Spleen (tissue), 11 donors: ENCODE results near the gene MPP1. TPM values are rescaled to one million over a fixed set of nuclear protein-coding genes. Genes with fewer than 3 reads are reported as not detected.

Experiments used
- DNase-seq: peaks from one replicate; pipeline ENCODE4 v3.0.0-alpha.2; 2020
- H3K27ac ChIP-seq, 8 donors: fragments of 200-600 bp; sonication (generic) in 7 of 8; 1 replicate in 4 of 8; 2 replicates in 4 of 8; pipeline versions ENCODE4 v1.5.0 to v1.8.0; 2016 to 2021; ENCODE audit warnings: inconsistent platforms in 4 of 8, mild to moderate bottlenecking in 4 of 8, moderate library complexity in 1 of 8
- H3K27me3 ChIP-seq, 7 donors: fragments of 200-600 bp; sonication (generic) in 6 of 7; replicated peaks in 1 of 7; 1 replicate in 4 of 7; 2 replicates in 3 of 7; pipeline versions ENCODE4 v1.5.0 to v1.8.0; 2016 to 2021; ENCODE audit warnings: inconsistent platforms in 3 of 7, mild to moderate bottlenecking in 1 of 7
- H3K36me3 ChIP-seq, 6 donors: fragments of 200-600 bp; sonication (generic) in 5 of 6; 1 replicate in 4 of 6; 2 replicates in 2 of 6; pipeline versions ENCODE4 v1.5.0 to v1.8.0; 2016 to 2021; ENCODE audit warnings: inconsistent platforms in 2 of 6
- H3K4me1 ChIP-seq, 6 donors: fragments of 200-600 bp; sonication (generic) in 5 of 6; 1 replicate in 3 of 6; 2 replicates in 3 of 6; pipeline versions ENCODE4 v1.5.0 to v1.8.0; 2016 to 2021; ENCODE audit warnings: inconsistent platforms in 3 of 6
- H3K4me3 ChIP-seq, 8 donors: fragments of 200-600 bp; sonication (generic) in 7 of 8; 1 replicate in 4 of 8; 2 replicates in 4 of 8; pipeline versions ENCODE4 v1.5.0 to v1.8.0; 2016 to 2021; ENCODE audit warnings: inconsistent platforms in 4 of 8, mild to moderate bottlenecking in 4 of 8, moderate library complexity in 2 of 8
- H3K9me3 ChIP-seq, 8 donors: fragments of 200-600 bp; sonication (generic) in 7 of 8; 1 replicate in 4 of 8; 2 replicates in 4 of 8; pipeline versions ENCODE4 v1.5.0 to v1.8.0; 2016 to 2021; ENCODE audit warnings: inconsistent platforms in 4 of 8
- POLR2A ChIP-seq, 3 donors: fragments of 450-650 bp; IDR thresholded peaks; one replicate each; pipeline ENCODE4 v1.5.1; 2017; ENCODE audit warnings: antibody characterized with exemption in 3 of 3, mild to moderate bottlenecking in 1 of 3
- POLR2AphosphoS5 ChIP-seq, 3 donors: sonication (generic); formaldehyde crosslinking; IDR thresholded peaks; one replicate each; pipeline ENCODE4 v1.5.1; 2017; ENCODE audit warnings: antibody characterized with exemption in 3 of 3
- WGBS, 5 donors: extraction: QIAGEN DNeasy Blood & Tissue Kit in 3 of 5; methylation state at CpG; one replicate each; pipeline versions ENCODE4 v1.1.5 to v1.1.7; 2013 to 2018; 5-methylcytosine and 5-hydroxymethylcytosine counted together
- intact Hi-C: fragments of 100-400 bp; cut with DNase I; formaldehyde crosslinking; loops from one replicate; pipeline ENCODE4 v1.15.0; 2023; ENCODE audit warnings: low total_unique reads
- polyA plus RNA-seq, 3 donors: library from polyadenylated mRNA; stranded (reverse); fragments of 200-250 nt; gene quantifications; one replicate each; pipeline ENCODE4 v1.2.1, GENCODE V29; 2013
- total RNA-seq, 7 donors: library from RNA; depleted of rRNA in 3 of 7; stranded (reverse); fragments of >200 nt in 3 of 7; fragmentation: NEBNext Ultra II Directional in 4 of 7; extraction: Animal tissue kit (Norgen Biotek cat#: 25700) in 4 of 7; gene quantifications; one replicate each; pipeline versions ENCODE4 v1.1.0 to v1.2.1, GENCODE V29; 2016 to 2021
- TF ChIP-seq, protein P1 (sequence below), 11 experiments: fragments of 200-600 bp in 7 of 11; fragments of 450-650 bp in 4 of 11; sonication (generic) in 4 of 11; IDR thresholded peaks in 8 of 11; conservative IDR thresholded peaks in 3 of 11; 1 replicate in 7 of 11; 2 replicates in 4 of 11; pipeline versions ENCODE4 v1.4.0 to v1.8.0; 2016 to 2021; ENCODE audit warnings: antibody characterized with exemption in 11 of 11, inconsistent platforms in 4 of 11, mild to moderate bottlenecking in 1 of 11
- donor health status: healthy with polysubstance abuse.
- donor health status: DM: no; HTN: no; CAD: no; lungs with moderate emphysema.
- donor health status: DM: no; HTN: no; CAD: no.
- donor health status: Bipolar disorder and iron deficiency.
- donor health status: healthy.
- donor health status: DM: no; HTN: no; CAD: no.
- donor health status: DM: yes; HTN: yes; CAD: no.

Gene MPP1
- total and polyA plus RNA-seq, 10 donors = 24.3 to 122 (median 80.0) TPM

DNA sequence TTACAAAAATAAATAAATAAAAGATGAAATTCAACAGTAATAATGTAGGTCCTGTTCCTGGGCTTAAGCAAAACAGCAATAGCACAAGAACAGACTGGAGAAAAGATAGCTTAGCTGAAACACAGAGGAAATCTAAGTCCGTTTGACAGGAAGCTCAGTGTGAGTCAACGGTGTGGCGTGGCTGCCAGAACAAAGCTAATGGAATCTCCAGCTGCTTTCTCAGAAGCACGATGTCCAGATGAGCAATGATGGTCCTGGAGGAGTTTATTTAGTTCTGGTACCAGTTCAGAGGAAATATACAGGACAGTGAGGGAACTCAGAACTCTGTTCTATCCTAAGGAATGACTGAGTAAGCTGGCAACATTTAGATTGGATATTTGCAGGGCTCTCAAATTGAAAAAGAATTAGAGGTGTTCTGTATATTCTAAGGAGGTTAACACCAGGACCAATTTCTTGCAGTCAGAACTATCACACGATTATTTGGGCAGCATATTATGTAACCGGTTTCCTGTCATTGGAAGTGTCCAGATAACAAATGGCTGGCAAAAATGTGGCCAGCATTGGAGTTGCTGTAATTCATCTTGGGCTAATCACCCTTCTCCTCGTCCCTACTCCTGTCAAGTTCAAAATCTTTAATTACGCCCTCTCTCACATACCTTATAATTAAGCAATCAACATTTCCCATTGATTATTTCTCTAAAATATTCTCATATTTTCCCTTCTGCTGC, 67.1 kb downstream of the MPP1 start:
- intact Hi-C loops = no loop called here
- H3K27ac ChIP-seq = peak overlapping the region in 7 of 8 donors; percentile 55 to 90 (median 80)
- no peak for DNase-seq
- H3K4me1 ChIP-seq = peaks cover 19 to 90% (median 52%) of the 10 kb centered on the region in 6 donors
- H3K4me3 ChIP-seq = no peak overlapping the region
- H3K9me3 ChIP-seq = no peaks in the 10 kb centered on the region
- no peaks in the 10 kb centered on the region for H3K27me3 ChIP-seq
- peak in 1 of 3 donors; percentile 36 for TF ChIP-seq POLR2AphosphoS5 (IDR thresholded peaks at IDR 0.05)
- TF ChIP-seq, protein P1, sequence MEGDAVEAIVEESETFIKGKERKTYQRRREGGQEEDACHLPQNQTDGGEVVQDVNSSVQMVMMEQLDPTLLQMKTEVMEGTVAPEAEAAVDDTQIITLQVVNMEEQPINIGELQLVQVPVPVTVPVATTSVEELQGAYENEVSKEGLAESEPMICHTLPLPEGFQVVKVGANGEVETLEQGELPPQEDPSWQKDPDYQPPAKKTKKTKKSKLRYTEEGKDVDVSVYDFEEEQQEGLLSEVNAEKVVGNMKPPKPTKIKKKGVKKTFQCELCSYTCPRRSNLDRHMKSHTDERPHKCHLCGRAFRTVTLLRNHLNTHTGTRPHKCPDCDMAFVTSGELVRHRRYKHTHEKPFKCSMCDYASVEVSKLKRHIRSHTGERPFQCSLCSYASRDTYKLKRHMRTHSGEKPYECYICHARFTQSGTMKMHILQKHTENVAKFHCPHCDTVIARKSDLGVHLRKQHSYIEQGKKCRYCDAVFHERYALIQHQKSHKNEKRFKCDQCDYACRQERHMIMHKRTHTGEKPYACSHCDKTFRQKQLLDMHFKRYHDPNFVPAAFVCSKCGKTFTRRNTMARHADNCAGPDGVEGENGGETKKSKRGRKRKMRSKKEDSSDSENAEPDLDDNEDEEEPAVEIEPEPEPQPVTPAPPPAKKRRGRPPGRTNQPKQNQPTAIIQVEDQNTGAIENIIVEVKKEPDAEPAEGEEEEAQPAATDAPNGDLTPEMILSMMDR (IDR thresholded peaks at IDR 0.05 in 8 of 11, conservative IDR thresholded peaks at IDR 0.05 in 3 of 11) = no peak
- TF ChIP-seq POLR2A (IDR thresholded peaks at IDR 0.05) = no peak
- WGBS, 5 donors = 11 to 38% (median 23%) methylated on average over 8 of the region's 8 CpGs
- no peaks in the 10 kb centered on the region for H3K36me3 ChIP-seq

DNA sequence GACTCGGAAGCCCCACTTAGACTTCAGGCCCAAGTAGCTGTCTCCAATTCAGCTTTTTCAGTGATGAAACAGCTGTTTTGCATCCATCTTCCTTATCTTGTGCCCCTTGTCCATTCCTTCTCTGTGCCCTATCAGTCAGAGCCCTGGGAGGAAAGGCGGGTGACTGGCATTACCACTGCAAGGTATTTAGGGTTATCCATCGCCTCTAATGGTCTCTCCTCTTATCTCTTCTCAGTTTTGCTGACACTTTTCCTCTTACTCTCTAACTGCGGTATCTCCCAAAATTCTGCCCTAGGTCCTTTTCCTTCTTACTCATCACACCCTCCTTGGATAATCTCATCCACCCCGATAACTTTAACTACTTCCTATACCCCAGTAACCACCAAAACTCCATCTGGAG, 68.1 kb downstream of the MPP1 start:
- DNase-seq = no peak
- intact Hi-C loops = no loop called here
- Histone ChIP-seq H3K36me3 (no peaks in the 10 kb centered on the region), H3K27ac (peak overlapping the region; percentile 27 to 90 (median 75)), H3K27me3 (no peaks in the 10 kb centered on the region), H3K4me3 (no peak overlapping the region), H3K9me3 (no peaks in the 10 kb centered on the region), H3K4me1 (peaks cover 19 to 94% (median 61%) of the 10 kb centered on the region in 6 donors)
- TF ChIP-seq POLR2AphosphoS5 (IDR thresholded peaks at IDR 0.05) (no peak), POLR2A (IDR thresholded peaks at IDR 0.05) (no peak)
- TF ChIP-seq, protein P1 (IDR thresholded peaks at IDR 0.05 in 8 of 11, conservative IDR thresholded peaks at IDR 0.05 in 3 of 11) = no peak
- WGBS, 5 donors = 65 to 73% (median 70%) methylated on average over 5 of the region's 5 CpGs

DNA sequence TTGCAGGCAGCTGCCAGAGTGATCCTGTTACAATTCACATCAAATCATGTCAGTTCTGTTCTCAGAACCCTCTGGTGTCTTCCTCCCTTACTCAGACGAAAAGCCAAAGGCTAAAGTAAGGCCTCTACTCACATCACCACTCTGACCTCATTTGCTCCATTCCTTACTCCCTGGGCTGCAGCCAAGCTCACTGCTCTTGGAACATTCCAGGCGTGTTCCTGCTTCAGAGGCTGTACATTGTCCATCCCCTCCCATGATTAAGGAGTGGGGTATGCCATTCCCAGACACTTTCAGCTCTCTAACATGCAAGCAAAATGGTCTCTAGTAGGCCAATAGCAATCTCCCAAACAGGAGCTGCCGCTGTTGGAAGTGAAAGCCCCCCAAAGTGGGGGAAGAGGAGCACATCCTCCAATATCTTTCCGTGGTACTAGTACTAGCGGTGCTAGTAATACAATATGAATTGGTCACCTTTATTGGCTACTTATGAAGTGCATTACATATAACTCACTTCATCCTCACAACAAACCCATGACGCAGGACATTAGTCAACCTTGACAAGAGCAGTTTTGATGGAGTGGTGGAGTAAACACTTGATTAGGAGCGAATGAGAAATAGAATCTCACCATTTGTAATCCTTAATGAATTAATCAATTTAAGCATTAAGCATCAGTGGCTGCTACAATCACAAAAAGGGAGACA, 69.4 kb downstream of the MPP1 start:
- Histone ChIP-seq H3K9me3 (no peaks in the 10 kb centered on the region), H3K4me1 (peaks cover 19 to 99% (median 74%) of the 10 kb centered on the region in 6 donors), H3K36me3 (no peaks in the 10 kb centered on the region), H3K27me3 (no peaks in the 10 kb centered on the region), H3K4me3 (no peak overlapping the region), H3K27ac (peak overlapping the region; percentile 29 to 90 (median 82))
- no peak for DNase-seq
- TF ChIP-seq POLR2AphosphoS5 (IDR thresholded peaks at IDR 0.05) = peak in 1 of 3 donors; percentile 63
- TF ChIP-seq, protein P1 (IDR thresholded peaks at IDR 0.05 in 8 of 11, conservative IDR thresholded peaks at IDR 0.05 in 3 of 11) = no peak
- no peak for TF ChIP-seq POLR2A (IDR thresholded peaks at IDR 0.05)
- 57 to 81% (median 74%) methylated on average over 7 of the region's 7 CpGs for WGBS, 5 donors
- intact Hi-C loops = no loop called here
